Neural cell (in vitro differentiated cells): ENCODE results near the gene STIM1. TPM values are rescaled to one million over a fixed set of nuclear protein-coding genes. Genes with fewer than 3 reads are reported as not detected.

Source experiments
- H2AFZ ChIP-seq: fragments of 200-600, 300-800 bp; sonication (generic), shearing (Covaris generic); 2 replicates; pipeline ENCODE4 v1.6.0; 2014; ENCODE audit warnings: low read depth, mild to moderate bottlenecking, antibody characterized with exemption, low read length, moderate library complexity
- H3F3A ChIP-seq: fragments of 200-600 bp; shearing (Covaris generic); 2 replicates; pipeline ENCODE4 v1.6.1; 2016; ENCODE audit warnings: mild to moderate bottlenecking, moderate library complexity, mixed read lengths, antibody characterized with exemption, low read length; ENCODE audit not compliant: insufficient read depth, poor library complexity, severe bottlenecking
- H3K27ac ChIP-seq: fragments of 200-600, 300-800 bp; sonication (generic), shearing (Covaris generic); 2 replicates; pipeline ENCODE4 v1.5.1; 2014; ENCODE audit warnings: mild to moderate bottlenecking, low read length, moderate library complexity
- H3K27me3 ChIP-seq: fragments of 300-800, 200-600 bp; sonication (generic), shearing (Covaris generic); 2 replicates; pipeline ENCODE4 v1.6.0; 2014; ENCODE audit warnings: mild to moderate bottlenecking, low read depth, low read length, moderate library complexity; ENCODE audit not compliant: insufficient read depth
- H3K36me3 ChIP-seq: fragments of 300-800, 200-600 bp; sonication (generic), shearing (Covaris generic); 2 replicates; pipeline ENCODE4 v1.5.1; 2014; ENCODE audit warnings: mild to moderate bottlenecking, antibody characterized with exemption, low read length, moderate library complexity; ENCODE audit not compliant: insufficient read depth
- H3K4me2 ChIP-seq: fragments of 300-800, 200-600 bp; sonication (generic), shearing (Covaris generic); 2 replicates; pipeline ENCODE4 v1.6.0; 2014; ENCODE audit warnings: mild to moderate bottlenecking, low read length
- H3K4me3 ChIP-seq: fragments of 300-800, 200-600 bp; sonication (generic), shearing (Covaris generic); 2 replicates; pipeline ENCODE4 v1.5.1; 2014; ENCODE audit warnings: mild to moderate bottlenecking, low read length, moderate library complexity
- H3K79me2 ChIP-seq: fragments of 200-600 bp; shearing (Covaris generic); replicated peaks from 2 replicates; pipeline ENCODE4 v1.6.0; 2014; ENCODE audit warnings: mild to moderate bottlenecking, low read length, moderate library complexity; ENCODE audit not compliant: insufficient read depth
- H3K9ac ChIP-seq: fragments of 300-800, 200-600 bp; sonication (generic), shearing (Covaris generic); 2 replicates; pipeline ENCODE4 v1.6.1; 2016; ENCODE audit warnings: mild to moderate bottlenecking, low read length, mixed read lengths
- H3K9me2 ChIP-seq: fragments of 200-600 bp; shearing (Covaris generic); 2 replicates; pipeline ENCODE4 v1.6.1; 2016; ENCODE audit warnings: mild to moderate bottlenecking, low read length, mixed read lengths; ENCODE audit not compliant: insufficient read depth
- H3K9me3 ChIP-seq: fragments of 200-600, 300-800 bp; sonication (generic), shearing (Covaris generic); 2 replicates; pipeline ENCODE4 v1.6.1; 2016; ENCODE audit warnings: mild to moderate bottlenecking, mixed run types, low read length, moderate library complexity, mixed read lengths
- H4K20me1 ChIP-seq: fragments of 200-600 bp; shearing (Covaris generic); 2 replicates; pipeline ENCODE4 v1.6.1; 2016; ENCODE audit warnings: mild to moderate bottlenecking, mixed run types; ENCODE audit not compliant: insufficient read depth
- EP300 ChIP-seq: fragments of 450-650 bp; conservative IDR thresholded peaks from 2 replicates; pipeline ENCODE4 v1.6.1; 2014; ENCODE audit warnings: antibody characterized with exemption, mild to moderate bottlenecking, moderate library complexity; ENCODE audit not compliant: poor library complexity, severe bottlenecking
- EZH2 ChIP-seq: fragments of 200-600, 300-800 bp; shearing (Covaris generic), sonication (generic); IDR thresholded peaks from 2 replicates; pipeline ENCODE4 v1.6.1; 2014; ENCODE audit warnings: antibody characterized with exemption, low read length, borderline replicate concordance, mild to moderate bottlenecking; ENCODE audit not compliant: insufficient read depth, poor library complexity, severe bottlenecking
- MXI1 ChIP-seq: fragments of 450-650 bp; conservative IDR thresholded peaks from 2 replicates; pipeline ENCODE4 v1.6.1; 2014; ENCODE audit warnings: antibody characterized with exemption, mild to moderate bottlenecking; ENCODE audit not compliant: poor library complexity, severe bottlenecking
- POLR2AphosphoS5 ChIP-seq: IDR thresholded peaks from 2 replicates; pipeline ENCODE4 v1.6.1; 2012
- RAD21 ChIP-seq: fragments of 450-650 bp; conservative IDR thresholded peaks from 2 replicates; pipeline ENCODE4 v1.6.1; 2014; ENCODE audit warnings: antibody characterized with exemption, mild to moderate bottlenecking, moderate library complexity
- SMC3 ChIP-seq: fragments of 450-650 bp; conservative IDR thresholded peaks from 2 replicates; pipeline ENCODE4 v1.6.1; 2014; ENCODE audit warnings: antibody characterized with exemption, mild to moderate bottlenecking, moderate library complexity; ENCODE audit not compliant: poor library complexity
- TAF1 ChIP-seq: IDR thresholded peaks from 2 replicates; pipeline ENCODE4 v1.6.1; 2012; ENCODE audit warnings: low read depth
- polyA plus RNA-seq: library from polyadenylated mRNA; depleted of rRNA; stranded (reverse); fragments of >200 nt; gene quantifications from 2 replicates; pipeline ENCODE4 v1.2.3, GENCODE V29; 2014
- TF ChIP-seq, protein P1 (sequence below): fragments of 450-650 bp; IDR thresholded peaks from 2 replicates; pipeline ENCODE4 v1.5.1; 2014; ENCODE audit warnings: antibody characterized with exemption, mild to moderate bottlenecking, moderate library complexity; ENCODE audit not compliant: poor library complexity, severe bottlenecking
- TF ChIP-seq, protein P2 (sequence below): IDR thresholded peaks from 2 replicates; pipeline ENCODE4 v1.6.1; 2012; ENCODE audit warnings: borderline replicate concordance

The STIM1 gene
- polyA plus RNA-seq, 1 donor from 2014 or later = 14.5 TPM

DNA sequence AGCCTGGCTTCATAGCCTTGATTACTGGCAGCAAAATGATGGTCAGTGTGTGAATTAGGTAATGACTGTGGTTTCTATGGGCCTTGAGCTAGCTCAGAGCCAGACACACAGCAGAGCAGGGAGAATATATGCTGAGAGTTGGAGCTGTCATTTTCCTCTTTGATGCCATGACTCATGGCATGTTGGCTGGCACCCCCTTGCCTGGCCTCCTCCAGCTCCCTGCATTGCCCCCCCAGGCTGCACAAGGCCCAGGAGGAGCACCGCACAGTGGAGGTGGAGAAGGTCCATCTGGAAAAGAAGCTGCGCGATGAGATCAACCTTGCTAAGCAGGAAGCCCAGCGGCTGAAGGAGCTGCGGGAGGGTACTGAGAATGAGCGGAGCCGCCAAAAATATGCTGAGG, 218.8 kb downstream of the STIM1 start:
- H2AFZ ChIP-seq = no peak overlapping the region
- no peaks in the 10 kb centered on the region for H3K36me3 ChIP-seq
- no peak overlapping the region for H3K4me2 ChIP-seq
- TF ChIP-seq TAF1 (no peak), POLR2AphosphoS5 (no peak), RAD21 (no peak), SMC3 (no peak), EZH2 (no peak), EP300 (no peak), MXI1 (no peak)
- TF ChIP-seq, protein P1, sequence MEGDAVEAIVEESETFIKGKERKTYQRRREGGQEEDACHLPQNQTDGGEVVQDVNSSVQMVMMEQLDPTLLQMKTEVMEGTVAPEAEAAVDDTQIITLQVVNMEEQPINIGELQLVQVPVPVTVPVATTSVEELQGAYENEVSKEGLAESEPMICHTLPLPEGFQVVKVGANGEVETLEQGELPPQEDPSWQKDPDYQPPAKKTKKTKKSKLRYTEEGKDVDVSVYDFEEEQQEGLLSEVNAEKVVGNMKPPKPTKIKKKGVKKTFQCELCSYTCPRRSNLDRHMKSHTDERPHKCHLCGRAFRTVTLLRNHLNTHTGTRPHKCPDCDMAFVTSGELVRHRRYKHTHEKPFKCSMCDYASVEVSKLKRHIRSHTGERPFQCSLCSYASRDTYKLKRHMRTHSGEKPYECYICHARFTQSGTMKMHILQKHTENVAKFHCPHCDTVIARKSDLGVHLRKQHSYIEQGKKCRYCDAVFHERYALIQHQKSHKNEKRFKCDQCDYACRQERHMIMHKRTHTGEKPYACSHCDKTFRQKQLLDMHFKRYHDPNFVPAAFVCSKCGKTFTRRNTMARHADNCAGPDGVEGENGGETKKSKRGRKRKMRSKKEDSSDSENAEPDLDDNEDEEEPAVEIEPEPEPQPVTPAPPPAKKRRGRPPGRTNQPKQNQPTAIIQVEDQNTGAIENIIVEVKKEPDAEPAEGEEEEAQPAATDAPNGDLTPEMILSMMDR = no peak
- TF ChIP-seq, protein P2, sequence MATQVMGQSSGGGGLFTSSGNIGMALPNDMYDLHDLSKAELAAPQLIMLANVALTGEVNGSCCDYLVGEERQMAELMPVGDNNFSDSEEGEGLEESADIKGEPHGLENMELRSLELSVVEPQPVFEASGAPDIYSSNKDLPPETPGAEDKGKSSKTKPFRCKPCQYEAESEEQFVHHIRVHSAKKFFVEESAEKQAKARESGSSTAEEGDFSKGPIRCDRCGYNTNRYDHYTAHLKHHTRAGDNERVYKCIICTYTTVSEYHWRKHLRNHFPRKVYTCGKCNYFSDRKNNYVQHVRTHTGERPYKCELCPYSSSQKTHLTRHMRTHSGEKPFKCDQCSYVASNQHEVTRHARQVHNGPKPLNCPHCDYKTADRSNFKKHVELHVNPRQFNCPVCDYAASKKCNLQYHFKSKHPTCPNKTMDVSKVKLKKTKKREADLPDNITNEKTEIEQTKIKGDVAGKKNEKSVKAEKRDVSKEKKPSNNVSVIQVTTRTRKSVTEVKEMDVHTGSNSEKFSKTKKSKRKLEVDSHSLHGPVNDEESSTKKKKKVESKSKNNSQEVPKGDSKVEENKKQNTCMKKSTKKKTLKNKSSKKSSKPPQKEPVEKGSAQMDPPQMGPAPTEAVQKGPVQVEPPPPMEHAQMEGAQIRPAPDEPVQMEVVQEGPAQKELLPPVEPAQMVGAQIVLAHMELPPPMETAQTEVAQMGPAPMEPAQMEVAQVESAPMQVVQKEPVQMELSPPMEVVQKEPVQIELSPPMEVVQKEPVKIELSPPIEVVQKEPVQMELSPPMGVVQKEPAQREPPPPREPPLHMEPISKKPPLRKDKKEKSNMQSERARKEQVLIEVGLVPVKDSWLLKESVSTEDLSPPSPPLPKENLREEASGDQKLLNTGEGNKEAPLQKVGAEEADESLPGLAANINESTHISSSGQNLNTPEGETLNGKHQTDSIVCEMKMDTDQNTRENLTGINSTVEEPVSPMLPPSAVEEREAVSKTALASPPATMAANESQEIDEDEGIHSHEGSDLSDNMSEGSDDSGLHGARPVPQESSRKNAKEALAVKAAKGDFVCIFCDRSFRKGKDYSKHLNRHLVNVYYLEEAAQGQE = no peak
- H3K79me2 ChIP-seq = no peaks in the 10 kb centered on the region
- H3K9ac ChIP-seq = no peak overlapping the region
- no peak overlapping the region for H3K4me3 ChIP-seq
- H3K9me2 ChIP-seq = no peaks in the 10 kb centered on the region
- no peaks in the 10 kb centered on the region for H3K9me3 ChIP-seq
- H4K20me1 ChIP-seq = no peaks in the 10 kb centered on the region
- H3F3A ChIP-seq = no peaks in the 10 kb centered on the region
- H3K27ac ChIP-seq = no peak overlapping the region
- H3K27me3 ChIP-seq = no peaks in the 10 kb centered on the region

DNA sequence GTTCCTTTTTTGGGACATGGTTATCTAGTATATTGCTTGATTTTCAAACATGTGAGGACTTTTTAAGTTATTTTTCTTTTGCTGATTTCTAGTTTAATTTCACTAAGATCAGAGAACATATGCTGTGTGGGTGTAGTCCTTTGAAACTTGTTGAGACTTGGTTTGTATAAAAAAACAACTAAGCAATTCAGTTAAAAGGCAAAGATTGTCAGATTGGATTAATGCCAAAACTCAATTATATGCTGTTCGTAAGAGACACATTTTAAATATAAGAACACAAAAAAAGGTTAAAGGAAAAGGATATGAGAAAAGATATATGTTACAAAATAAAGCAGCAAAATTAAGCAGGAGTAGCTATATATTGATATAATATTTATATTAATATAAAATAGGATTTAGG, 221.3 kb downstream of the STIM1 start:
- Histone ChIP-seq H3K9ac (no peak overlapping the region), H3K4me3 (no peak overlapping the region), H3K4me2 (no peak overlapping the region), H3K9me3 (no peaks in the 10 kb centered on the region), H3F3A (no peaks in the 10 kb centered on the region), H3K36me3 (no peaks in the 10 kb centered on the region), H3K27me3 (no peaks in the 10 kb centered on the region), H4K20me1 (no peaks in the 10 kb centered on the region), H3K27ac (no peak overlapping the region), H3K9me2 (no peaks in the 10 kb centered on the region), H3K79me2 (no peaks in the 10 kb centered on the region), H2AFZ (no peak overlapping the region)
- TF ChIP-seq POLR2AphosphoS5 (no peak), SMC3 (no peak), RAD21 (no peak), TAF1 (no peak), EZH2 (no peak)
- TF ChIP-seq, protein P1 = no peak
- TF ChIP-seq, protein P2 = no peak
